A673 (cell line): ENCODE measurements around the gene PRTG. TPM values are rescaled to one million over a fixed set of nuclear protein-coding genes. Genes with fewer than 3 reads are reported as not detected.
"Not testable (repeated sequence)": the region's sequence is repeated elsewhere in the genome, so short reads cannot be mapped to it uniquely, and the experiment has no call there.

Experiments used
- BruUV-seq: library from RNA; stranded (reverse); fragments of 400-500 nt; replicated peaks from 2 replicates; lab custom pipeline; 2021; lab: Mats Ljungman, UMichigan
- CTCF ChIA-PET: fragments of 300-600 bp; sonication (Branson Sonifier 250); formaldehyde crosslinking; loops from one replicate; lab custom pipeline; 2022; ENCODE audit warnings: antibody characterized with exemption; lab: Charles Lee
- POLR2A ChIA-PET: fragments of 300-600 bp; sonication (Branson Sonifier 250); formaldehyde crosslinking; loops from one replicate; lab custom pipeline; 2022; ENCODE audit warnings: antibody characterized with exemption; ENCODE audit not compliant: low non-redundant PET; lab: Charles Lee
- DNase-seq: peaks from one replicate; pipeline ENCODE4 v3.0.0-alpha.2; 2015; ENCODE audit warnings: low spot score
- H3K27ac ChIP-seq: fragments of 200-600 bp; sonication (generic); 2 replicates; pipeline ENCODE4 v1.5.1; 2016; ENCODE audit warnings: mixed run types, low read depth, mild to moderate bottlenecking, mixed read lengths, antibody characterized with exemption, low read length; ENCODE audit not compliant: poor library complexity, severe bottlenecking
- H3K27me3 ChIP-seq: fragments of 200-600 bp; sonication (generic); replicated peaks from 2 replicates; pipeline ENCODE4 v1.6.1; 2017; ENCODE audit warnings: mixed run types, low read depth, mild to moderate bottlenecking, mixed read lengths, antibody characterized with exemption, low read length; ENCODE audit not compliant: insufficient read depth, poor library complexity
- H3K36me3 ChIP-seq: fragments of 200-600 bp; sonication (generic); 2 replicates; pipeline ENCODE4 v1.6.1; 2016; ENCODE audit warnings: mixed run types, mild to moderate bottlenecking, mixed read lengths, antibody characterized with exemption, low read length; ENCODE audit not compliant: insufficient read depth, poor library complexity, severe bottlenecking
- H3K4me1 ChIP-seq: fragments of 200-600 bp; sonication (generic); 2 replicates; pipeline ENCODE4 v1.6.1; 2017; ENCODE audit warnings: mixed run types, mild to moderate bottlenecking, mixed read lengths, antibody characterized with exemption, low read length; ENCODE audit not compliant: insufficient read depth, poor library complexity, severe bottlenecking
- H3K4me3 ChIP-seq: fragments of 200-600 bp; sonication (generic); 2 replicates; pipeline ENCODE4 v1.5.1; 2016; ENCODE audit warnings: low read depth, mixed run types, mild to moderate bottlenecking, mixed read lengths, low read length; ENCODE audit not compliant: poor library complexity, severe bottlenecking
- H3K9me3 ChIP-seq: fragments of 200-600 bp; sonication (generic); 2 replicates; pipeline ENCODE4 v1.6.1; 2016; ENCODE audit warnings: mixed run types, low read depth, mild to moderate bottlenecking, mixed read lengths, antibody characterized with exemption, low read length; ENCODE audit not compliant: poor library complexity, severe bottlenecking
- CTCF ChIP-seq: fragments of 300-800, 200-600 bp; sonication (generic); conservative IDR thresholded peaks from 2 replicates; pipeline ENCODE4 v1.5.1; 2017; ENCODE audit warnings: low read depth, mild to moderate bottlenecking, antibody characterized with exemption, low read length, moderate library complexity, mixed read lengths
- EZH2 ChIP-seq: fragments of 200-600 bp; sonication (generic); IDR thresholded peaks from 2 replicates; pipeline ENCODE4 v1.6.1; 2017; ENCODE audit warnings: borderline replicate concordance, low read depth, mild to moderate bottlenecking, mixed read lengths, antibody characterized with exemption, low read length; ENCODE audit not compliant: poor library complexity, severe bottlenecking
- intact Hi-C: fragments of 100-400 bp; cut with micrococcal nuclease; formaldehyde crosslinking; loops from one replicate; pipeline ENCODE4 v1.10.0; 2022; ENCODE audit not compliant: unreplicated experiment
- total RNA-seq: library from RNA; stranded (reverse); gene quantifications from 2 replicates; pipeline ENCODE4 v1.2.3, GENCODE V29; 2021

Gene PRTG
- total RNA-seq, 1 experiment from 2014 or later: 0.02 TPM

- CTCF ChIA-PET: no interaction called here
- Histone ChIP-seq H3K4me1 (no peaks in the 10 kb centered on the region), H3K9me3 (no peaks in the 10 kb centered on the region), H3K27me3 (no peaks in the 10 kb centered on the region), H3K4me3 (no peak overlapping the region), H3K36me3 (no peaks in the 10 kb centered on the region), H3K27ac (no peak overlapping the region)
- DNase-seq: no peak
- no peak for TF ChIP-seq CTCF
- TF ChIP-seq EZH2: no peak
- BruUV-seq: no TSS peak
- POLR2A ChIA-PET: no interaction called here
- intact Hi-C loops: no loop called here
These were observed 143.5 kb downstream of the PRTG start for GRCh38 chr15:55599439-55599838.

- H3K9me3 ChIP-seq, CTCF ChIA-PET, DNase-seq, POLR2A ChIA-PET, H3K4me3 ChIP-seq, intact Hi-C loops, H3K27ac ChIP-seq, H3K4me1 ChIP-seq, H3K27me3 ChIP-seq, H3K36me3 ChIP-seq, BruUV-seq: not testable (repeated sequence)
These were observed 149.9 kb downstream of the PRTG start for GRCh38 chr15:55593019-55593418.

- Histone ChIP-seq H3K9me3 (no peaks in the 10 kb centered on the region), H3K4me3 (no peak overlapping the region), H3K36me3 (no peaks in the 10 kb centered on the region), H3K27ac (no peak overlapping the region), H3K27me3 (peaks cover 25% of the 10 kb centered on the region), H3K4me1 (no peaks in the 10 kb centered on the region)
- DNase-seq: no peak
- CTCF ChIA-PET: no interaction called here
- TF ChIP-seq CTCF (no peak), EZH2 (no peak)
- no TSS peak for BruUV-seq
- POLR2A ChIA-PET: no interaction called here
- intact Hi-C loops: no loop called here
These were observed 152.2 kb downstream of the PRTG start for GRCh38 chr15:55590788-55591187.

GRCh38 chr15:55589287-55589686 is 153.7 kb downstream of the PRTG start:
- ChIA-PET POLR2A (no interaction called here), CTCF (no interaction called here)
- Histone ChIP-seq H3K4me1 (no peaks in the 10 kb centered on the region), H3K27ac (no peak overlapping the region), H3K27me3 (peaks cover 40% of the 10 kb centered on the region), H3K36me3 (no peaks in the 10 kb centered on the region), H3K4me3 (no peak overlapping the region), H3K9me3 (no peaks in the 10 kb centered on the region)
- TF ChIP-seq CTCF (no peak), EZH2 (no peak)
- DNase-seq: no peak
- BruUV-seq: TSS peak; percentile 87
- intact Hi-C loops: no loop called here
